HepG2 (cell line): ENCODE measurements around the gene ELFN1. TPM values are rescaled to one million over a fixed set of nuclear protein-coding genes. Genes with fewer than 3 reads are reported as not detected.

Experiments used
- ATAC-seq: fragments of 200-7000 bp; cut with Tn5 transposase; 3 replicates; pipeline ENCODE4 v1.9.1; 2020; ENCODE audit warnings: mild to moderate bottlenecking, moderate library complexity
- BruUV-seq: library from RNA; stranded (reverse); fragments of 400-500 nt; replicated peaks from 2 replicates; lab custom pipeline; 2021; lab: Mats Ljungman, UMichigan
- CTCF ChIA-PET: fragments of 300-600 bp; formaldehyde crosslinking; extraction: SDS; loops from one replicate; lab custom pipeline; 2021; ENCODE audit warnings: low total read pairs, inconsistent platforms, low intra/inter-chr PET ratio; lab: Yijun Ruan, JAX
- POLR2A ChIA-PET: fragments of 350-600 bp; sonication (Branson Sonifier 250); formaldehyde crosslinking; loops from one replicate; lab custom pipeline; 2020; ENCODE audit warnings: antibody characterized with exemption, inconsistent platforms; lab: Yijun Ruan, JAX
- DNase-seq: peaks from one replicate; pipeline ENCODE4 v3.0.0-alpha.2; 2015; ENCODE audit warnings: low spot score
- FAIRE-seq: peaks from 3 replicates; lab custom pipeline; 2011; peaks lifted over from hg19 to GRCh38; lab: Jason Lieb, UNC
- H2AFZ ChIP-seq: one replicate; pipeline ENCODE4 v1.6.1; 2011; ENCODE audit warnings: low read length, inconsistent platforms
- H3K27ac ChIP-seq: fragments of 300-600 bp; 3 replicates; pipeline ENCODE4 v1.8.0; 2011; ENCODE audit warnings: mixed run types, mild to moderate bottlenecking, mixed read lengths, low read length, inconsistent platforms; ENCODE audit not compliant: insufficient read depth; ENCODE audit errors: extremely low read length
- H3K27me3 ChIP-seq, 2 experiments: fragments of 200-600 bp in 1 of 2; 2 replicates in 1 of 2; 3 replicates in 1 of 2; pipeline versions ENCODE4 v1.6.0 to v1.8.0; 2011; ENCODE audit warnings: low read length in 2 of 2, mild to moderate bottlenecking in 2 of 2, moderate library complexity in 2 of 2, inconsistent platforms in 1 of 2; ENCODE audit not compliant: insufficient read depth in 2 of 2, control insufficient read depth in 1 of 2
- H3K36me3 ChIP-seq, 2 experiments: fragments of 200-600 bp in 1 of 2; replicated peaks in 1 of 2; 2 replicates in 1 of 2; 3 replicates in 1 of 2; pipeline versions ENCODE4 v1.5.1 to v1.8.0; 2011; ENCODE audit warnings: low read length in 2 of 2, inconsistent platforms in 1 of 2; ENCODE audit not compliant: insufficient read depth in 2 of 2, control insufficient read depth in 1 of 2
- H3K4me1 ChIP-seq: 2 replicates; pipeline ENCODE4 v1.5.1; 2012; ENCODE audit warnings: low read length, inconsistent platforms; ENCODE audit not compliant: insufficient read depth
- H3K4me2 ChIP-seq: 2 replicates; pipeline ENCODE4 v1.6.0; 2011; ENCODE audit warnings: low read depth, low read length, inconsistent platforms
- H3K4me3 ChIP-seq, 3 experiments: fragments of 200-600 bp in 1 of 3; sonication (generic), shearing (Covaris generic) in 1 of 3; replicated peaks in 1 of 3; 2 replicates each; pipeline ENCODE4 v1.5.1; 2011 to 2016; ENCODE audit warnings: low read length in 3 of 3, inconsistent platforms in 2 of 3, low read depth in 2 of 3, mild to moderate bottlenecking in 2 of 3, control low read depth in 1 of 3, mixed read lengths in 1 of 3; ENCODE audit not compliant: insufficient read depth in 1 of 3
- H3K79me2 ChIP-seq: one replicate; pipeline ENCODE4 v1.6.1; 2011; ENCODE audit warnings: low read length, inconsistent platforms; ENCODE audit not compliant: insufficient read depth
- H3K9ac ChIP-seq: 2 replicates; pipeline ENCODE4 v1.6.0; 2011; ENCODE audit warnings: mild to moderate bottlenecking, low read depth, low read length, inconsistent platforms; ENCODE audit not compliant: insufficient read depth
- H3K9me3 ChIP-seq: 2 replicates; pipeline ENCODE4 v1.5.1; 2012; ENCODE audit warnings: mild to moderate bottlenecking, low read length
- H4K20me1 ChIP-seq: 2 replicates; pipeline ENCODE4 v1.6.0; 2011; ENCODE audit warnings: inconsistent platforms, mild to moderate bottlenecking, low read length, moderate library complexity; ENCODE audit not compliant: insufficient read depth
- IRF1 ChIP-seq: sonication (generic); formaldehyde crosslinking; IDR thresholded peaks from 2 replicates; pipeline ENCODE4 v1.4.0; 2020; ENCODE audit warnings: low read depth, mild to moderate bottlenecking, missing genetic modification reagents
- KDM4B ChIP-seq: sonication (generic); formaldehyde crosslinking; IDR thresholded peaks from 2 replicates; pipeline ENCODE4 v1.4.0; 2020; ENCODE audit warnings: missing genetic modification reagents
- MXI1 ChIP-seq: IDR thresholded peaks from 3 replicates; pipeline ENCODE4 v1.6.1; 2012; ENCODE audit warnings: low read depth, low read length, inconsistent platforms, borderline replicate concordance
- ZEB1 ChIP-seq: IDR thresholded peaks from 2 replicates; pipeline ENCODE4 v1.6.1; 2012; ENCODE audit warnings: mild to moderate bottlenecking, low read depth, inconsistent platforms; ENCODE audit not compliant: insufficient replicate concordance
- ZFAT ChIP-seq: sonication (generic); formaldehyde crosslinking; conservative IDR thresholded peaks from 2 replicates; pipeline ENCODE4 v1.8.1; 2023; ENCODE audit warnings: missing genetic modification reagents, inconsistent platforms
- ZNF121 ChIP-seq: sonication (generic); formaldehyde crosslinking; IDR thresholded peaks from 2 replicates; pipeline ENCODE4 v1.5.0; 2020; ENCODE audit warnings: mild to moderate bottlenecking, missing genetic modification reagents
- ZNF235 ChIP-seq: sonication (generic); formaldehyde crosslinking; IDR thresholded peaks from 2 replicates; pipeline ENCODE4 v1.8.1; 2023; ENCODE audit warnings: mild to moderate bottlenecking, missing genetic modification reagents, borderline replicate concordance
- ZNF556 ChIP-seq: sonication (generic); formaldehyde crosslinking; IDR thresholded peaks from 2 replicates; pipeline ENCODE4 v1.4.0; 2020; ENCODE audit warnings: mild to moderate bottlenecking, missing genetic modification reagents, borderline replicate concordance
- WGBS: methylation state at CpG from one replicate; pipeline ENCODE4 v1.1.6; 2017; ENCODE audit warnings: low lambda C conversion rate; 5-methylcytosine and 5-hydroxymethylcytosine counted together
- in situ Hi-C: cut with HindIII; loops from 2 replicates; pipeline ENCODE4 v1.10.0; 2017; ENCODE audit warnings: low pct_unique_long_range_greater_than_20kb; ENCODE audit not compliant: extremely low pct_ligation_motif_present
- intact Hi-C: fragments of 100-400 bp; cut with micrococcal nuclease; formaldehyde crosslinking; loops from one replicate; pipeline ENCODE4 v1.10.0; 2022; ENCODE audit not compliant: unreplicated experiment
- polyA plus RNA-seq, 8 experiments: library from polyadenylated mRNA; depleted of rRNA in 3 of 8; stranded (reverse) in 7 of 8; unstranded in 1 of 8; fragments of >200 nt; fragmentation: Illumina TruSeq in 4 of 8; extraction: Trizol in 4 of 8; gene quantifications; 2 replicates each; pipeline versions ENCODE4 v1.2.1 to v1.2.3, GENCODE V29; 2011 to 2016; ENCODE audit warnings: low read depth in 4 of 8, missing spikeins in 1 of 8, mixed read lengths in 1 of 8; ENCODE audit not compliant: insufficient read depth in 1 of 8
- total RNA-seq, 5 experiments: library from RNA; depleted of rRNA; stranded (reverse); fragments of >200 nt; fragmentation: Illumina TruSeq; extraction: Trizol; gene quantifications; 2 replicates each; pipeline ENCODE4 v1.2.3, GENCODE V29; 2016; ENCODE audit warnings: low read depth in 1 of 5
- TF ChIP-seq, protein P1 (sequence below): sonication (generic); formaldehyde crosslinking; IDR thresholded peaks from 2 replicates; pipeline ENCODE4 v1.4.0; 2020; ENCODE audit warnings: missing genetic modification reagents

The ELFN1 gene
- total and polyA plus RNA-seq, 2 of the 13 experiments (the other 11 are each of a cell fraction or from before 2014, with no cell fraction given): 0.13 to 0.18 TPM

GRCh38 chr7:1723254-1723653 is 53.2 kb downstream of the ELFN1 start:
- H3K9ac ChIP-seq: no peak overlapping the region
- H3K4me1 ChIP-seq: peaks cover 22% of the 10 kb centered on the region
- 67% methylated on average over 13 of the region's 13 CpGs for WGBS
- intact Hi-C loops: no loop called here
- FAIRE-seq (no peak), DNase-seq (no peak), ATAC-seq (no peak)
- H3K36me3 ChIP-seq: no peaks in the 10 kb centered on the region
- TF ChIP-seq, protein P1, sequence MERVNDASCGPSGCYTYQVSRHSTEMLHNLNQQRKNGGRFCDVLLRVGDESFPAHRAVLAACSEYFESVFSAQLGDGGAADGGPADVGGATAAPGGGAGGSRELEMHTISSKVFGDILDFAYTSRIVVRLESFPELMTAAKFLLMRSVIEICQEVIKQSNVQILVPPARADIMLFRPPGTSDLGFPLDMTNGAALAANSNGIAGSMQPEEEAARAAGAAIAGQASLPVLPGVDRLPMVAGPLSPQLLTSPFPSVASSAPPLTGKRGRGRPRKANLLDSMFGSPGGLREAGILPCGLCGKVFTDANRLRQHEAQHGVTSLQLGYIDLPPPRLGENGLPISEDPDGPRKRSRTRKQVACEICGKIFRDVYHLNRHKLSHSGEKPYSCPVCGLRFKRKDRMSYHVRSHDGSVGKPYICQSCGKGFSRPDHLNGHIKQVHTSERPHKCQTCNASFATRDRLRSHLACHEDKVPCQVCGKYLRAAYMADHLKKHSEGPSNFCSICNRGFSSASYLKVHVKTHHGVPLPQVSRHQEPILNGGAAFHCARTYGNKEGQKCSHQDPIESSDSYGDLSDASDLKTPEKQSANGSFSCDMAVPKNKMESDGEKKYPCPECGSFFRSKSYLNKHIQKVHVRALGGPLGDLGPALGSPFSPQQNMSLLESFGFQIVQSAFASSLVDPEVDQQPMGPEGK (CRISPR knock-in tag): no peak
- TF ChIP-seq ZNF235: no peak
- no peak for TF ChIP-seq ZFAT (CRISPR knock-in tag)
- no peak for TF ChIP-seq ZEB1
- TF ChIP-seq IRF1: no peak
- TF ChIP-seq ZNF556: no peak
- no peak for TF ChIP-seq MXI1
- TF ChIP-seq ZNF121 (CRISPR knock-in tag): no peak
- no peak for TF ChIP-seq KDM4B (CRISPR knock-in tag)
- BruUV-seq: no TSS peak
- H3K4me2 ChIP-seq: no peak overlapping the region
- H3K4me3 ChIP-seq: no peak overlapping the region
- in situ Hi-C loops: no loop called here
- H3K27me3 ChIP-seq: peaks cover 2 to 17% of the 10 kb centered on the region in 2 experiments; a peak in 3 of 5 replicates
- H4K20me1 ChIP-seq: no peaks in the 10 kb centered on the region
- POLR2A ChIA-PET: no interaction called here
- H3K9me3 ChIP-seq: no peaks in the 10 kb centered on the region
- H3K27ac ChIP-seq: no peak overlapping the region
- no peak overlapping the region for H2AFZ ChIP-seq
- CTCF ChIA-PET: no interaction called here
- no peaks in the 10 kb centered on the region for H3K79me2 ChIP-seq
